ENCODE results near the gene CREG2. TPM values are rescaled to one million over a fixed set of nuclear protein-coding genes. Genes with fewer than 3 reads are reported as not detected.
"Not testable (repeated sequence)": the region's sequence is repeated elsewhere in the genome, so short reads cannot be mapped to it uniquely, and the experiment has no call there.

The CREG2 gene
- total and polyA plus RNA-seq, 2 experiments from 2014 or later, result 0.15 to 0.22 TPM

DNA sequence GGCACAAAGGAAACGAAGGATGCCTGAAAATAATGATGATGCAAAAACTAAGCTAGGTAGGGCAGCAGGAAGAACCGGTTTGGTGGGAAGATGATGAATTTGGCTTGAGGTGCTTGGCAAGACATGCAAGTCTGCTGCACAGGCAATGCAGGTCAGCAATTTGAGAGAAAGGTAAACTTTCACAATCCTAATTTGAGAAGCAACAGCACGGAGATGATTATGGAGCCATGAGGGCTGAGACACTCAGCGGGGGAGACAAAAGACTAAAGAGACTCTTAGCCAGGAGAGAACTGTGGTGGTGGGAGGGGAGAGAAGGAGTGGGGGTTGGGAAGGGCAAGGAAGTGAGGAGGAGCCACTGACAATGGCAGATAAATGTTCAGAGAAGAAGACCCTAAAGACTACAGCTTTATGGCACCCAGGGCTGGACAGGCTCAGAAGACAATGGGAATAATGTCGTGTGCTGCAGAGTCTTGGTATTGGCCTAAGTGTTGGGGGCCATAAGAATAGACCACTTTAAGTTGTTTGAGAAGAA lies 59.4 kb downstream of the CREG2 start:
- DNase-seq, result no peak
- peaks cover 7% of the 10 kb centered on the region for H3F3A ChIP-seq (ENCODE audit: insufficient read depth)
- H3K4me3 ChIP-seq, result no peak overlapping the region
- no peaks in the 10 kb centered on the region for H3K27me3 ChIP-seq (replicated peaks; ENCODE audit: insufficient read depth)
- in situ Hi-C loops (cut with MboI), result no loop called here
- H3K4me2 ChIP-seq (ENCODE audit: unreplicated experiment), result no peak overlapping the region
- peak overlapping the region; percentile 85 for H2AFZ ChIP-seq
- H3K4me1 ChIP-seq (ENCODE audit: insufficient read depth), result peaks cover 6% of the 10 kb centered on the region; the same call in 1 of the 2 replicates
- no peaks in the 10 kb centered on the region for H3K9me2 ChIP-seq (ENCODE audit: insufficient read depth)
- H3K9me3 ChIP-seq (ENCODE audit: low read depth), result no peaks in the 10 kb centered on the region
- H3K9ac ChIP-seq, result no peak overlapping the region
- no peaks in the 10 kb centered on the region for H3K36me3 ChIP-seq (ENCODE audit: low read depth)
- no peak for TF ChIP-seq EZH2phosphoT487 (IDR thresholded peaks at IDR 0.05; ENCODE audit: insufficient read depth, low read depth)
- TF ChIP-seq EZH2 (IDR thresholded peaks at IDR 0.05; ENCODE audit: insufficient read depth, poor library complexity, severe bottlenecking), result no peak
- 66 to 70% methylated on average over 5 of the region's 5 CpGs for WGBS, 2 experiments (ENCODE audit: low coverage in 1 of 2, low lambda C conversion rate in 2 of 2, missing lambda C conversion rate in 2 of 2)
- H3K79me2 ChIP-seq (ENCODE audit: insufficient read depth), result no peaks in the 10 kb centered on the region
- no peak overlapping the region for H3K27ac ChIP-seq
- H4K20me1 ChIP-seq (ENCODE audit: insufficient read depth), result no peaks in the 10 kb centered on the region

DNA sequence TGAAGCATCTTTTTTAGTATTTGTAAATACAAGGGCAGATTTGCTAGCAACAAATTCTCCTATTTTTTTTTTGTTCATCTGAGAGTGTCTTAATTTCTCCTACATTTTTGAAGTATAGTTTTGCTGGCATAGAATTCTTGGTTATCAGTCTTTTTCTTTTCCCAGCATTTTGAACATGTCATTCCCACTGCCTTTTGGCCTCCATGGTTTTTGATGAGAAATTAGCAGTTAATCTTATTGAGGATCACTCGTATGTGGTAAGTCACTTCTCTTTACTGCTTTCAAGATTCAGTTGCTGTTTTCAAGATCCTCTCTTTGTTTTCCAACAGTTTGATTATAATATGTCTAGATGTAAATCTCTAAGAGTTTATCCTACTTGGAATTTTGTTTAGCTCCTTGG lies 61.9 kb downstream of the CREG2 start:
- no peaks in the 10 kb centered on the region for H3K9me3 ChIP-seq (ENCODE audit: low read depth)
- no peaks in the 10 kb centered on the region for H3K36me3 ChIP-seq (ENCODE audit: low read depth)
- no peak overlapping the region for H3K4me2 ChIP-seq (ENCODE audit: unreplicated experiment)
- TF ChIP-seq EZH2 (IDR thresholded peaks at IDR 0.05; ENCODE audit: insufficient read depth, poor library complexity, severe bottlenecking) (no peak), EZH2phosphoT487 (IDR thresholded peaks at IDR 0.05; ENCODE audit: insufficient read depth, low read depth) (no peak)
- no peak overlapping the region for H3K4me3 ChIP-seq
- no peaks in the 10 kb centered on the region for H4K20me1 ChIP-seq (ENCODE audit: insufficient read depth)
- in situ Hi-C loops (cut with MboI), result no loop called here
- WGBS, 2 experiments (ENCODE audit: low coverage in 1 of 2, low lambda C conversion rate in 2 of 2, missing lambda C conversion rate in 2 of 2), result 69 to 100% methylated on average over 1 of the region's 1 CpG
- DNase-seq, result no peak
- no peak overlapping the region for H3K27ac ChIP-seq
- H3K9ac ChIP-seq, result no peak overlapping the region
- H3K27me3 ChIP-seq (replicated peaks; ENCODE audit: insufficient read depth), result no peaks in the 10 kb centered on the region
- no peak overlapping the region for H2AFZ ChIP-seq
- H3K4me1 ChIP-seq (ENCODE audit: insufficient read depth), result peaks cover 6% of the 10 kb centered on the region; the same call in 1 of the 2 replicates
- no peaks in the 10 kb centered on the region for H3K9me2 ChIP-seq (ENCODE audit: insufficient read depth)
- peaks cover 7% of the 10 kb centered on the region for H3F3A ChIP-seq (ENCODE audit: insufficient read depth)
- H3K79me2 ChIP-seq (ENCODE audit: insufficient read depth), result no peaks in the 10 kb centered on the region

DNA sequence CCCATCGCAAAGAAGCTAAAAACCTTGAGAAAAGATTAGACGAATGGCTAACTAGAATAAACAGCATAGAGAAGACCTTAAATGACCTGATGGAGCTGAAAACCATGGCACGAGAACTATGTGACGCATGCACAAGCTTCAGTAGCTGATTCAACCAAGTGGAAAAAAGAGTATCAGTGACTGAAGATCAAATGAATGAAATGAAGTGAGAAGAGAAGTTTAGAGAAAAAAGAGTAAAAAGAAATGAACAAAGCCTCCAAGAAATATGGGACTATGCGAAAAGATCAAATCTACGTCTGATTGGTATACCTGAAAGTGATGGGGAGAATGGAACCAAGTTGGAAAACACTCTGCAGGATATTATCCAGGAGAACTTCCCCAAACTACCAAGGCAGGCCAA lies 70.7 kb downstream of the CREG2 start:
- H3F3A ChIP-seq (ENCODE audit: insufficient read depth); H4K20me1 ChIP-seq (ENCODE audit: insufficient read depth); DNase-seq; H3K9me2 ChIP-seq (ENCODE audit: insufficient read depth); H2AFZ ChIP-seq; H3K4me2 ChIP-seq (ENCODE audit: unreplicated experiment); H3K27ac ChIP-seq; H3K4me3 ChIP-seq; H3K27me3 ChIP-seq (replicated peaks; ENCODE audit: insufficient read depth); H3K9ac ChIP-seq; in situ Hi-C loops (cut with MboI); H3K79me2 ChIP-seq (ENCODE audit: insufficient read depth); H3K9me3 ChIP-seq (ENCODE audit: low read depth); H3K4me1 ChIP-seq (ENCODE audit: insufficient read depth); H3K36me3 ChIP-seq (ENCODE audit: low read depth): not testable (repeated sequence)
- 78 to 86% methylated on average over 6 of the region's 6 CpGs for WGBS, 2 experiments (ENCODE audit: low coverage in 1 of 2, low lambda C conversion rate in 2 of 2, missing lambda C conversion rate in 2 of 2)

DNA sequence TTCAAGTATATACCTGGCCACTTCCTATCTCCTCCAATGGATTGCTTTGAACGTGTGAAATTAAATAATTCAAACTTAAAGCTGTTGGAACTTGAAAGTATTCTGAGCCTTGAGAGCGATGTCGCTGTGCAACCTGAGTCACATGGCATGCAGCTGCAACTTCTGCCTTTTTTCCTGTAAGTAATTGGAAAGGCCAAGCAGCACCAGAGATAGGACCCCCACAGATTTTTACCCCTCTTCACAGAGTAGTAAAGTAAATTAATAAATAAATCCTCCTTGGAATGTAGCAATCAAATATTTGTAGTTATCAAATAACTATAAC lies 75.6 kb downstream of the CREG2 start:
- WGBS, 2 experiments (ENCODE audit: low coverage in 1 of 2, low lambda C conversion rate in 2 of 2, missing lambda C conversion rate in 2 of 2), result 32 to 45% methylated on average over 3 of the region's 3 CpGs
- Histone ChIP-seq H3K79me2 (ENCODE audit: insufficient read depth) (peaks cover 21% of the 10 kb centered on the region), H3K27me3 (replicated peaks; ENCODE audit: insufficient read depth) (no peaks in the 10 kb centered on the region), H3F3A (ENCODE audit: insufficient read depth) (peaks cover 9% of the 10 kb centered on the region), H4K20me1 (ENCODE audit: insufficient read depth) (0 out of 2 replicates have a peak, but pooled peaks cover under 1% of the 10 kb centered on the region), H3K9ac (no peak overlapping the region), H3K9me3 (ENCODE audit: low read depth) (no peaks in the 10 kb centered on the region), H2AFZ (no peak overlapping the region), H3K27ac (no peak overlapping the region), H3K4me3 (no peak overlapping the region), H3K36me3 (ENCODE audit: low read depth) (no peaks in the 10 kb centered on the region), H3K4me2 (ENCODE audit: unreplicated experiment) (no peak overlapping the region), H3K9me2 (ENCODE audit: insufficient read depth) (no peaks in the 10 kb centered on the region), H3K4me1 (ENCODE audit: insufficient read depth) (peaks cover 7% of the 10 kb centered on the region; the same call in 1 of the 2 replicates)
- TF ChIP-seq EZH2 (IDR thresholded peaks at IDR 0.05; ENCODE audit: insufficient read depth, poor library complexity, severe bottlenecking), result no peak
- no peak for TF ChIP-seq EZH2phosphoT487 (IDR thresholded peaks at IDR 0.05; ENCODE audit: insufficient read depth, low read depth)
- no peak for DNase-seq
- in situ Hi-C loops (cut with MboI), result no loop called here

Data from GM23248 (cell line).